Dermis blood vessel endothelial cell (primary cell): ENCODE data around the gene ADPRHL1. TPM values are rescaled to one million over a fixed set of nuclear protein-coding genes. Genes with fewer than 3 reads are reported as not detected.
"Not testable (repeated sequence)": the region's sequence is repeated elsewhere in the genome, so short reads cannot be mapped to it uniquely, and the experiment has no call there.

Experiments
- DNase-seq: peaks from one replicate; pipeline ENCODE4 v3.0.0; 2010
- total RNA-seq: library from RNA; depleted of rRNA; stranded (reverse); fragments of >200 nt; gene quantifications from 2 replicates; pipeline ENCODE4 v1.2.3, GENCODE V29; 2014

Gene ADPRHL1
- total RNA-seq, 1 donor from 2014 or later: 1.0 TPM

DNA sequence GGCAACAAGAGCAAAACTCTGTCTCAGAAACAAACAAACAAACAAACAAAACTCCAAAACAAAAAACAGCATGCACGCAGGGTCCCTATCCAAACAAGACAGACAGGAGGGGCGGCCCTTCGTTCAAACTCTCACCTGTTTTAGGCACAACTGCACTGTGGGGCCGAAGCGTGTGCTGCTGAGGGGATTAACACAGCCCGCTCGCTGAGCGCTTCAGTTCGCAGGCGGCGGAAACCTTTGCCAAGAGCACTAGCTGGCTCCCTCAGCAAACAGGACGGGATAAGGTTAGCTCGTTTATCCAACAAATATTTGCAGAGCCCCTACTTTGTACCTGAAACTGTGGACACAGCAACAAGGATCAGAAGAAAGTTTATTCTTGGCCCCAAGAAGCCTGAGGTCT, 1.6 kb upstream of the ADPRHL1 start:
- DNase-seq: no peak

DNA sequence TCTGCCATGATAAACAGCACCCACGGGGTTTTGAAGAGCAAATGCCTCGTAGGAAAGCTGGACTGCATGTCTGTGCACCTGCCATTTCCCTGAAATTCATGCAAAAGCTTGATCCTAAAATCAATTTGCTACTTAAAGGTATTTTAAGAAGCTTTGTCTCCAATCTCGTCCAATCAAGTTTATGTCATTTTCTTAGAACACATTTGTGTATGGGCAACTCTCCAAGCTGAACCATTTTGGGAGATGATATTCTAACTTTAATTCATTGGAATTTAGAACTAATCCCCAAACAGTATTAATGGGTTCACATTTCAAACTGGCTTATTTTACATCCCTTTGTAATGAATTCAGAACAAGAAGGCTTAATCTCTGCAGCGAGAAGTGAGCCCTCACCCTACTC, 822 bp downstream of the ADPRHL1 start:
- no peak for DNase-seq

DNA sequence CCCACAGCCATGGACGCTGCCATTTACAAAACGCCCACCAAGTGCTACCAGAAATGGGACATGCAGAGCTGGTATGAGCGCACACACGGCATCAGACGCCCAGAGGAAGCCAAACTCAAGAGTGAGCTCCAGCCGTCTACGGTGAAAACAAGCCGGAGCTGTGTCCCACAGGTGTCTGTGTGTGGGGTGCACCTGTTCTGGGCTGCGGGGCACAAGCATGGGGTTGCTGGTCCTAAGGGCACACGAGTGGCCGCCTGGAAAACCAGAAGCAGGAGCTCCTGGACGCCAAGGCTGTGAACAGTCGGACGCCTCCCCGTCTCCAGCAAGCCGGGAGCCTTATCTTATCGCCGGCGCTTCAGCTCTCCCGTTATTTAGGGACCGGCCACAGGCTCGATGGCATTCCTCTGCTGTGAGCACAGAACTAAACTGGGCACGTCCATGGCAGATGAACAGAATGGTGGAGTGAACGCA, 1.3 kb downstream of the ADPRHL1 start:
- no peak for DNase-seq

DNA sequence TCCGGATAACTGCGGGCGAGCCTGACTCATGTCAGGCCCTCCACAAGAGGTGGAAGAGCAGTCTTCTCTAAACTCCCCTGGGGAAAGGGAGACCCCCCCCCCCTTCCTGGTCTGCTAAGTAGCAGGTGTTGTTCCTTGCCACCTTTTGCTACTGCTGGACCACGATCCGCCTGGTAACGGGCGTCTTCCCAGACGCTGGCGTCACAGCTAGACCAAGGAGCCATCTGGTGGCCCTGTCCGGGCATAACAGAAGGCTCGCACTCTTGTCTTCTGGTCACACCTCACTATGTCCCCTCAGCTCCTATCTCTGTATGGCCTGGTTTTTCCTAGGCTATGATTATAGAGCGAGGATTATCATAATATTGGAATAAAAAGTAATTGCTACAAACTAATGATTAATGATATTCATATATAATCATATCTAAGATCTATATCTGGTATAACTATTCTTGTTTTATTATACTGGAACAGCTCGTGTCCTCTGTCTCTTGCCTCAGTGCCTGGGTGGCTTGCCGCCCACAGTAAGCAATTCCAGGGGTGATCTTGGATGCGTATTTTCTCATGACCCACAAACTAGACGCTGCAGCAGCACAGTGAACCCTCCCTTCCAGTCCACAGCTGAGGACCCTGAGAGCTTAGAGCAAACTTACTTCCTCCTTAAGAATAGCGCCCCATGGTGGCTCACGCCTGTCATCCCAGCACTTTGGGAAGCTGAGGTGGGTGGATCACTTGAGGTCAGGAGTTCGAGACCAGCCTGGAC, 2.2 kb downstream of the ADPRHL1 start:
- DNase-seq: peak; percentile 42

DNA sequence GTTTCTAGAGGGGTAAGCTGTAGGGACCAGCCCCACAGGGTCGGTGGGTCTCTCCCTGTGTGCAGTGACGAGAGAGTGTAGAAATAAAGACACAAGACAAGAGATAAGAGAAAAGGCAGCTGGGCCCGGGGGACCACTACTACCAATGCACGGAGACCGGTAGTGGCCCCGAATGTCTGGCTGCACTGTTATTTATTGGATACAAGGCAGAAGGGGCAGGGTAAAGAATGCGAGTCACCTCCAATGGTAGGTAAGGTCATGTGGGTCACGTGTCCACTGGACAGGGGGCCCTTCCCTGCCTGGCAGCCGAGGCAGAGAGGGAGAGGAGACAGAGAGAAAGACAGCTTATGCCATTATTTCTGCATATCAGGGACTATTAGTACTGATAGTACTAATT, 2.9 kb downstream of the ADPRHL1 start:
- not testable (repeated sequence) for DNase-seq

DNA sequence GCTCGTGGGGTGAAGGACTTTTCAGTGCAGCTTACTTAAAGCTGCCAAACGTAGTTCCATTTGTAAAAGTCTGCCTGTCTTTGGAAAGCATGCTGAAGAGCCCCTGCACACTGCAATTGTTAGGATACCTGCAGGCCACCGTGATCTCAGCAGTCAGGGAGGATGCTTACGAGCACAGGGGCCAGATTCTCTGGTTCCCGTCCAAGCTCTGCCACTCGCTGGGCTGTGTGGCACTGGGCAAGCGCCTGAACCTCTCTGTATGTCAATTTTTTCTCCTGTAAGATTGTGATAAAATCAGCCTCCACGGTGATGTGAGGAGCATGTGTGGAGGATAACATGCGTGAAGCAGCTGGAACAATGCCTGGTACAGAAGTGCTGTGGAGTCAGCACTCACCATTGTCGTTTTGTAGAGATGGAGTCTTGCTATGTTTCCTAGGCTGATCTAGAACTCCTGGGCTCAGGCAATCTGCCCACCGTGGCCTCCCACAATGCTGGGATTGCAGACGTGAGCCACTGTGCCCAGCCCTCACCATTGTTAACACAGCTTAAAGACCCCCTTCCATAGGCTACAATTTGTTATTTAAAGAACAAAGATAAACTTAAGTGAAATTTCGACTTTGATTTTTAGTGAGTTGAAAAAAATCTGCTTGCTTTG, 3.5 kb downstream of the ADPRHL1 start:
- DNase-seq: no peak

DNA sequence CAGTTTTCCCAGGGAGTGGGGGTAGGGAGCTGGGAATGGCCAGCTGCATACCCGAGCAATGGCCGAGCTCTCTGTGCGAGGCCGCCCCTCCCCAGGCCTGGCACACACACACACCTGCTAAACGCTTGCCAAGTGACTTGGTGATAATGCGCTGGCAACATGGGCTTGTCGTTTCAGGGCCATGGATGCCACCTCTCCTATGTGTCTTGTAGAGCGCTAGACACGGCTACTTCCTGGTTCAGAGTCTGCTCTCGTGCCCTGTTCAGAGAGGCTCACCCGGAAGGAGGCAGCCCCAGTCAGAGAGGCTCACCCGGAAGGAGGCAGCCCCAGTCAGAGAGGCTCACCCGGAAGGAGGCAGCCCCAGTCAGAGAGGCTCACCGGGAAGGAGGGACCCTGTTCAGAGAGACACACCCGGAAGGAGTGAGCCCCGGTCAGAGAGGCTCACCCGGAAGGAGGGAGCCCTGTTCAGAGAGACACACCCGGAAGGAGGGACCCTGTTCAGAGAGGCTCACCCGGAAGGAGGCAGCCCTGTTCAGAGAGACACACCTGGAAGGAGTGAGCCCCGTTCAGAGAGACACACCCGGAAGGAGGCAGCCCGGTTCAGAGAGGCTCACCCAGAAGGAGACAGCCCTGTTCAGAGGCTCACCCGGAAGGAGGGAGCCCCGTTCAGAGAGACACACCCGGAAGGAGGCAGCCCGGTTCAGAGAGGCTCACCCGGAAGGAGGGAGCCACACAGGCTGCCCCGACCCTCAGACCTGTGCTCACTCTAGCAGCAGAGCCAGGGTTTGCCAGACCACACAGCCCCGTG, 4.2 kb downstream of the ADPRHL1 start:
- peak; percentile 89 for DNase-seq

DNA sequence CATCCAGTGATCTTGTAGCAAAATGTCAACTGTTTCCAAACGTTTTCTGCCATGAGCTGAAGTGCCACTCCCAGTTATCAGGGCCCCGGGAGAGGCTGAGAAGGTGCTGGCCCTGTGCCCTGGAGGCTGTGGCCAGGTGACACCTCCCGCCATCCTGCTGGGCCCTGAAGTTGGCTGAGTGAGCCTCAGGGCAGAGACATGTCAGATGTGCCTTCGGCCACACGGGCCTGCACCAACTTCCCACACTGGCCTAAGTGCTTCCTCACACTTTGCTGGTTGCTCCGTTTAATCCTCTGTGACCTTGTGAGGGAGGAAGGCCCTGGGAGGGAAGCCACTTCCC, 4.8 kb downstream of the ADPRHL1 start:
- no peak for DNase-seq

DNA sequence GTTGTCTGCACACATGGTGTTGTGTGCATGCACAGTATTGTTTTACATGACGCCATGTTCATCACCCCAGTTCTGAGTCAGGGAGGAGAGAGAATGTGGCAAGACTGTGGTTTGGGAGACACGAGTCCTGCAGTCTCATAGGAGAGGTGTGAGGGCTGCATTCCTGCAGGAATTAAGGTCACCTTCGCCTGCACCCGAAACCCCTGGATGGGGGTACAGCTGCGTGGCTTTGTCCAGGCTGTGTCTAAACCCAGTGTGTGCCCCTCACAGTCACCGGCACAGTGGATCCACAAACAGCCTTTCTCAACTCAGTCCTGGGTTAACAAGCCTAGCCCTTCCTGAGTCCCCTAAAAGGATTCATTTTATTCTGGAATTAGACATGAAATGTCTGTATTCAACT, 5.7 kb downstream of the ADPRHL1 start:
- DNase-seq: no peak

DNA sequence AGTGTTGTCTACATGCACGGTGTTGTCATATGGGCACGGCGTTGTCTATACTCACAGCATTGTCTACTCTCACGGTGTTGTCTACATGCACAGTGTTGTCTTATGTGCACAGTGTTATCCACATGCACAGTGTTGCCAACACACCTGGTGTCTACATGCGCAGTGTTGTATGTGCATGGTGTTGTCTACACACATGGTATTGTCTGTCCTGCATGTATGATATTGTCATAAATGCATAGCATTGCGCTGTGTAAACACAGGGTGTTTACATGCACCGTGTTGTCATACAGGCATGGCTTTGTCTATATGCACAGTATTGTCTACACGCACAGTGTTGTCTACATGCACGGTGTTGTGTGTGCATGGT, 6.8 kb downstream of the ADPRHL1 start:
- DNase-seq: no peak

DNA sequence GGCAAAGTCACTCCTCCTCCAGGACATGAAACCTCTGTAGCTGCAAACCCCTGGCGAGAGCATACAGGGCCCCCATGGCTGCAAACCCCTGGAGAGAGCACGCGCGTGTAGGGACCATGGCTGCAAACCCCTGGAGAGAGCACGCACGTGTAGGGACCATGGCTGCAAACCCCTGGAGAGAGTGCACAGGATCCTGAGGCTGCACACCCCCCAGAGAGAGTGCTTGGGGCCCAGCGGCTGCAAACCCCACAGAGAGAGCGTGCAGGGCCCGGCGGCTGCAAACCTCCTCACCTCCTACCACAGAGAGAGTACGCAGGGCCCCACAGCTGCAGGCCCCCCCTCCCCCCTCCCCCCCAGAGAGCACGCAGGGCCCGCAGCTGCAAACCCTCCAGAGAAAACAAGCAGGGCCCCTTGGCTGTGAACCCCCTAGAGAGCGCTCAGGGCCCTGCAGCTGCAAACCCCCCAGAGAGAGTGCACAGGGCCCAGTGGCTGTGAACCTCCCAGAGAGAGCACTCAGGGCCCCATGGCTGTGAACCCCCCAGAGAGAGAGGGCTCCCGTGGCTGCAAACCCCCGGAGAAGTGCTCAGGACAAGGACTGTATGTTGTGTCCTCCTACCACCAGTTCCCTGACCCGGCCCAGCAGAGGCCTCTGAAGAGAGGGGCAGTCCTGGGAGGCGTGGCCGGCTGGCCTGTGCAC, 7.3 kb downstream of the ADPRHL1 start:
- no peak for DNase-seq

DNA sequence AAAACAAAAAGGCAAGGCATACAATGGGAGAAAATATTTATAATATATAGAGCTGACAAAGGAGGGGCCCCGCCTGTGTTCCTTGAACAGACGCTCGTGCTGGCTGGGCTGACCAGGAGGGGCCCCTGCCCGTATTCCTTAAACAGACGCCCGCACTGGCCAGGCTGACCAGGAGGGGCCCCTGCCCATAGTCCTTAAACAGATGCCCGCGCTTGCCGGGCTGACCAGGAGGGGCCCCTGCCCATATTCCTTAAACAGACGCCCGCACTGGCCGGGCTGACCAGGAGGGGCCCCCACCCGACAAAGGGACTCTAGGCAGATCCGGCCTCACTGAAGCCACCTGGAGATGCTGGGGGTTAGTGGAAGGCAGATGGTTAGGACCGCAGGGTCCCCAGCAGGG, 9.3 kb downstream of the ADPRHL1 start:
- DNase-seq: no peak

DNA sequence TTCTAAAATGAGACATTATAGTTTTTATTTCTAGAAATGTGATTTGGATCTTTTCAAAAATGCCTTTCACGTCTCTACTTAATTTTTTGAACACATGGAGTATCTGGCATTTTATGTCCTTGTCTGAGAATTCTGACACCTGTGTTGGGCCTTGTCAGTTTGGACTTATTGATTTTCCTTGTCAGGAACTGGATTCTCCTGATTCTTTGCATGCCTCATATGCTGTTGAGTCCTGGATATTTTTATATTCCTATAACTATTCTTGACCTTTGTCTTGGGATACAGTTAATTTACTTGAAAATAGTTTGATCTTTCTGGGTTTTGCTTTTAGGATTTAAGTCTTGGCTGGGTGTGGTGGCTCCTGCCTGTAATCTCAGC, 10.3 kb downstream of the ADPRHL1 start:
- DNase-seq: no peak

DNA sequence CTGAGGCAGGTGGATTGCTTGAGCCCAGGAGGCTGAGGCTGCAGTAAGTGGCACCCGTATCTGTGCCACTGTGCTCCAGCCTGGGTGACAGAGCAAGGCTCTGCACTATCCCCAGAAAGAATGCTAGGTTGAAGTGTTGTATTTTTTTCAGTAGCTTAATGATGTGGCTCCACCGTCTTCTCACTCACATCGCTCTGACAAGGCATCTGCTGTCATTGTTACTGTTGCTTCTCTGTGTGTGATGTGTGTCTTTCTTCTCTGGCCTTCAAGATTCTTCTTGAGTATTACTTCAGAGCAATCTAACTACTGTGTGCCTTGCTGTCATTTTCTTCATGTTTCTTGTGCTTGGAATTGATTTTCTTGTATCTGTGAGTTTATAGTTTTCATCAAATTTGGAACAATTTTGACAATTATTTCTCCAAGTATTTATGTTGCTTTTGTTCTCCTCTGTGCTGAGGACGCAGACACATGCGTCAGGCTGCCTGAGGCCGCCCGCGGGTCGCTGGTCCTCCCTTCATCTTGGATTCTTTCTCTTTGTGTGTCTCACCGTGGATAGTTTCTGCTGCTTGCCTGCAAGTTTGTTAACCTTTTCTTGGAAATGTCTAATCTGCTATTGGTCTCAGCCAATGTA, 10.8 kb downstream of the ADPRHL1 start:
- no peak for DNase-seq

DNA sequence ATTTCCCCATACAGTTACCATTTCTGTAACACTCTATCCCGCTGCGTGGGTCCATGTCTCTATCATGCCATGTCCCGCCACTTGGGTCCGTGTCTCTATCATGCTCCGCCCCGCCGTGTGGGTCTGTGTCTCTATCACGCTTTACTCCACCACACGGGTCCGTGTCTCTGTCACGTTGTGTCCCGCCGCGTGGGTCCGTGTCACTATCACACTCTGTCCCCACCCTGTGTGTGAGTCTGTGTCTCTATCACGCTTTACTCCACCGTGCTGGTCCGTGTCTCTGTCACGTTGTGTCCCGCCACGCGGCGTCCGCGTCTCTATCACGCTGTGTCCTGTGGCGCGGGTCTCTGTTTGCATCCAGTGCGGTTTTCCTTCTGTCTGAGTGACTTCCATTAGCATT, 11.6 kb downstream of the ADPRHL1 start:
- DNase-seq: no peak

DNA sequence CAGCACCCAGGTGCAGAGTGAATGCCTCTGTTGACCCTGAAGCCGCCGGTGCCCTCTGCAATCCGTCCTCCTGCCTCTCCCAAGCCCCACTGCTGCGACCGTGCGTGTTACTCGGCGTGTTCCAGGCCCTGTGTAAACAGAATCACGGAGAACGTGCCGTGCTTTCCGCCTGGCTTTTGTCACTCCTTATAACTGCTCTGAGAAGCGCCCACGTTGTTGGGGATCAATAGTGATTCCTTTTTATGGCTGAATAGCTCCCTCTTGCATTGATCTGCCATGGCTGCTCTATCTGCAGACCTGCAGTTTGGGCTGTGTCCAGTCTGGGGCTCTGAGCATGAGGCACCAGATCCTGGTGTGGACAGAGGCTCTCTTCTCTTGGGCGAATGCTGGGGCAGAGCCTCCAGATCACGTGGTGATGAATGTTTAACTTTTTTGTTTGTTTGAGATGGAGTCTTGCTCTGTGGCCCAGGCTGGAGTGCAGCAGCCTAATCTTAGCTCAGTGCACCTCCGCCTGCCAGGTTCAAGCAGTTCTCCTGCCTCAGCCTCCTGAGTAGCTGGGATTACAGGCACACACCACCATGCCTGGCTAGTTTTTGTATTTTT, 15.8 kb downstream of the ADPRHL1 start:
- DNase-seq: no peak

DNA sequence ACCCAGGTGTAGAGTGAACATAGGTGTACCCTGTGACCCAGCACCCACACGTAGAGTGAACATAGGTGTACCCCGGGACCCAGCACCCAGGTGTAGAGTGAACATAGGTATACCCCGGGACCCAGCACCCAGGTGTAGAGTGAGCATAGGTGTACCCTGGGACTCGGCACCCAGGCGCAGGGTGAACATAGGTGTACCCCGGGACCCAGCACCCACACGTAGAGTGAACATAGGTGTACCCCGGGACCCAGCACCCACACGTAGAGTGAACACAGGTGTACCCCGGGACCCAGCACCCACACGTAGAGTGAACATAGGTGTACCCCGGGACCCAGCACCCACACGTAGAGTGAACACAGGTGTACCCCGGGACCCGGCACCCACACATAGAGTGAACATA, 16.4 kb downstream of the ADPRHL1 start:
- not testable (repeated sequence) for DNase-seq

DNA sequence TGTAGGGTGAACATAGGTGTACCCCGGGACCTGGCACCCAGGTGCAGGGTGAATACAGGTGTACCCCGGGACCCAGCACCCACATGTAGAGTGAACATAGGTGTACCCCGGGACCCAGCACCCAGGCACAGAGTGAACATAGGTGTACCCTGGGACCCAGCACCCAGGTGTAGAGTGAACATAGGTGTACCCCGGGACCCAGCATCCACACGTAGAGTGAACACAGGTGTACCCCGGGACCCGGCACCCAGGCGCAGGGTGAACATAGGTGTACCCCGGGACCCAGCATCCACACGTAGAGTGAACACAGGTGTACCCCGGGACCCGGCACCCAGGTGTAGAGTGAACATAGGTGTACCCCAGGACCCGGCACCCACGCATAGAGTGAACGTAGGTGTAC, 17.4 kb downstream of the ADPRHL1 start:
- DNase-seq: not testable (repeated sequence)

DNA sequence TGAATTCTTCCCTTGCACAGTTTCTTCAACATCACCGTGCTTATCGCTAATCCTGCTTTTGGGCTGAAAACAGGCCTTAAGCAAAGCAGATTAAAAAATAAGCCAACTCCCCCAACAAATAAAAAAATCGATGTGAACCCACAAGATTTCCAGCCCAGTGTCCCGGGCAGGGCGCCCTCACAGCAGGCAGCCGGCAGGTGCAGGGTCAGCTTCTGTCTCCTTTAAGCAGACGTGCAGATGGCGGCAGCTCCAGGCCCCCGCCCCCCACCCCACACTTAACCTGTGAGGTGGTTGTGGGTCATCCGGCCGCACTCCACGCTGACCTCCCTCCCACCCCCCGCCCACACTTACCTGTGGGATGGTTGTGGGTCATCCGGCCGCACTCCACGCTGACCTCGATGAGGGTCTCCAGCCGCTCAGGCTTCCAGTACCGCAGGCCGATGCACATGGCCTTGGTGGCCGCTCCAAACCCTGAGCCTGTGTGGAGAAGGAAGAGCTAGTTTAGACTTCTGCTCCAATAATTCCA, 19.8 kb downstream of the ADPRHL1 start:
- no peak for DNase-seq

DNA sequence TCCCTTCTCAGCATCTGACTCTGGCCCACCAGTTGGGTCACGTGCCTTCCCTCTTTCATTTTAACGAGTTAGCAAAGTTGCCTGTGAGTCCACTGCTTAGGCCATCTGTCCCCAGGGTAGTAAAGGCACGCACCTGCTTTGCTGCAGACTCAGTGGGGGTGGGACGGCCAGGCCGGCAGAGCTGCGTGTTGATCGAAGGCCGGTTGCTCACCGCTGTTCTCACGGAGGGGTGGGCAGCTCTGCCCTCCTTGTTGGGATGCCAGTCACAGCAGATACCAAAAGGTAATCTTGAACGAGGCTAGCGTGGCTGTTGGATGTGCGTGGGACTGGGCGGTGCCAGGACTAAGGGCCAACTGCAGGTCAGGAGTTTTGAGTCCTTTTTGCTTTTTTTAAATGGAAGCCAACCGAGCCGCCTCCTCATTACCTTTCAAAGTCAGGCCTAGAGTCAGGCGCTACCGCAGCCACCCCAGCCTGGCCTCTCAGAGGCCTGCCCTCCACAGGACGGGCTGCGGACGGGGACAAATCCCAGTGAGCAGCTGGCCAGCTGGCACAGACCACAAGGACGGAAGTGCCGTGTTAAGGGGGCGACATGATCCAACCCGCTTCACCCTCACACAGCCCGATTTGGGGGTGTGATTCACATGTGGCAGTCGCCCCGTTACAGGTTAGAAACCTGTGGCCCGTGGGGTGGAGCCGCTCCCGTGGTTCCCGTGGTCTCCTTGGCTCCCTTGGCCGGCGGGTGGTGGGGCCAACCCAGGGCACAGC, 20.6 kb downstream of the ADPRHL1 start:
- DNase-seq: no peak

DNA sequence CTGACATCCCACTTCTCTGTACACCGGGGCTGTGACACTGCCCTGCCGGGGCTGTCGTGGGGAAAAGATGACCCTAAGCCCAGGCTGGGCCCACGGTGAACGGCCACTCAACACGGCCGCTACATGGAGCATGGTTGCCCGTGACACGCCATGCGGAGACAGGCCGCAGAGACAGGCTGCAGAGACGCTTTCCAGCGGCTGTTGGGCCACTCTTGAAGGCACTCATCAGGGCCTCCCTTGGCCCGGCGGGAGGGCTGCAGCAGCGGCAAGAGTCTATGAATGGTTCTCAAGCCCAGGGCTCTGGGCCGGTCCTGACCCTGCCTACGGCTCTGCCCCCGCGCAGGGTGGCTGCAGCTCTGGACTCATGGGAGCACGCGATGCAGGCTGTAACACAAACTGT, 22.1 kb downstream of the ADPRHL1 start:
- DNase-seq: no peak
